Measurements from ENCODE around the gene RAP1GAP2.
"Not testable (repeated sequence)": the region's sequence is repeated elsewhere in the genome, so short reads cannot be mapped to it uniquely, and the experiment has no call there.

RAP1GAP2 gene

GRCh38 chr17:2796164-2797125 is at the start of gene RAP1GAP2:
RAP1GAP2 (plus strand) TSS chr17:2796438; CDS start chr17:2796528, 90 bp downstream.
- DNase-seq = peak; percentile 45

GRCh38 chr17:2749058-2749783 is 47.0 kb upstream of the RAP1GAP2 start, which contains the start of gene CCDC92B:
CCDC92B (minus strand) TSS chr17:2749652; CDS start chr17:2735145, 14,507 bp downstream.
- no peak for DNase-seq

GRCh38 chr17:2749784-2750181 is 46.5 kb upstream of the RAP1GAP2 start:
- peak; percentile 70 for DNase-seq

- no peak for DNase-seq
These were observed 45.5 kb upstream of the RAP1GAP2 start for GRCh38 chr17:2750721-2751120.

- DNase-seq = no peak
These were observed 44.7 kb upstream of the RAP1GAP2 start for GRCh38 chr17:2751491-2751890.

GRCh38 chr17:2755891-2756724 is 40.1 kb upstream of the RAP1GAP2 start:
- no peak for DNase-seq

GRCh38 chr17:2758870-2759269 is 37.4 kb upstream of the RAP1GAP2 start:
- DNase-seq = no peak

GRCh38 chr17:2770129-2770528 is 26.1 kb upstream of the RAP1GAP2 start:
- no peak for DNase-seq

GRCh38 chr17:2775206-2775605 is 21.0 kb upstream of the RAP1GAP2 start:
- no peak for DNase-seq

GRCh38 chr17:2776589-2777241 is 19.5 kb upstream of the RAP1GAP2 start:
- no peak for DNase-seq

- no peak for DNase-seq
These were observed 18.9 kb upstream of the RAP1GAP2 start for GRCh38 chr17:2777242-2777867.

GRCh38 chr17:2778489-2778888 is 17.7 kb upstream of the RAP1GAP2 start:
- DNase-seq = no peak

GRCh38 chr17:2779545-2779944 is 16.7 kb upstream of the RAP1GAP2 start:
- DNase-seq = no peak

GRCh38 chr17:2780256-2780655 is 16.0 kb upstream of the RAP1GAP2 start:
- DNase-seq = no peak

- DNase-seq = no peak
These were observed 15.2 kb upstream of the RAP1GAP2 start for GRCh38 chr17:2780931-2781454.

GRCh38 chr17:2781598-2781997 is 14.6 kb upstream of the RAP1GAP2 start:
- not testable (repeated sequence) for DNase-seq

GRCh38 chr17:2782055-2782454 is 14.2 kb upstream of the RAP1GAP2 start:
- no peak for DNase-seq

GRCh38 chr17:2783310-2784030 is 12.8 kb upstream of the RAP1GAP2 start:
- no peak for DNase-seq

- no peak for DNase-seq
These were observed 11.4 kb upstream of the RAP1GAP2 start for GRCh38 chr17:2784864-2785263.

GRCh38 chr17:2785376-2785775 is 10.9 kb upstream of the RAP1GAP2 start:
- not testable (repeated sequence) for DNase-seq
